A673 (cell line): ENCODE data around the gene PHAF1.

ENCODE experiments used
- CTCF ChIP-seq: fragments of 300-800, 200-600 bp; sonication (generic); conservative IDR thresholded peaks from 2 replicates; pipeline ENCODE4 v1.5.1; 2017; ENCODE audit warnings: low read depth, mild to moderate bottlenecking, antibody characterized with exemption, low read length, moderate library complexity, mixed read lengths
- EZH2 ChIP-seq: fragments of 200-600 bp; sonication (generic); IDR thresholded peaks from 2 replicates; pipeline ENCODE4 v1.6.1; 2017; ENCODE audit warnings: borderline replicate concordance, low read depth, mild to moderate bottlenecking, mixed read lengths, antibody characterized with exemption, low read length; ENCODE audit not compliant: poor library complexity, severe bottlenecking

- no peak for TF ChIP-seq CTCF
- TF ChIP-seq EZH2, result no peak
Measured at GRCh38 chr16:67077871-67078270, 31.9 kb upstream of the PHAF1 start.
